ENCODE measurements around the gene SEMA6B. TPM values are rescaled to one million over a fixed set of nuclear protein-coding genes. Genes with fewer than 3 reads are reported as not detected.

SEMA6B gene
- total and polyA plus RNA-seq, 12 donors, result 3.4 to 27.9 (median 9.4) TPM

- H3K4me3 ChIP-seq, result no peak overlapping the region
- no peak overlapping the region for H3K27ac ChIP-seq
- H3K36me3 ChIP-seq, result no peaks in the 10 kb centered on the region
- peaks cover 9 to 27% (median 15%) of the 10 kb centered on the region in 9 donors for H3K4me1 ChIP-seq
- no peak for TF ChIP-seq CTCF (IDR thresholded peaks at IDR 0.05)
- intact Hi-C loops (cut with DNase I), result loop anchor here in 3 of 10 donors (10.0 kb wide), 2 partner anchors 248 to 258 kb away; partner anchors contain the start of gene SHD (in 1 of the 3)
- DNase-seq (no peak), ATAC-seq (no peak)
- H3K27me3 ChIP-seq, result no peaks in the 10 kb centered on the region
- H3K9me3 ChIP-seq, result no peaks in the 10 kb centered on the region
- 87 to 89% methylated on average over 15 of the region's 15 CpGs for WGBS, 2 donors
Measured at GRCh38 chr19:4522291-4523002, 37.0 kb downstream of the SEMA6B start.

GRCh38 chr19:4521888-4522242 is 37.6 kb downstream of the SEMA6B start:
- Histone ChIP-seq H3K4me3 (no peak overlapping the region), H3K36me3 (no peaks in the 10 kb centered on the region), H3K27me3 (no peaks in the 10 kb centered on the region), H3K9me3 (no peaks in the 10 kb centered on the region), H3K27ac (no peak overlapping the region), H3K4me1 (peaks cover 9 to 27% (median 15%) of the 10 kb centered on the region in 9 donors)
- TF ChIP-seq CTCF (IDR thresholded peaks at IDR 0.05), result no peak
- DNase-seq (no peak), ATAC-seq (no peak)
- WGBS, 2 donors, result 85 to 91% methylated on average over 5 of the region's 5 CpGs
- intact Hi-C loops (cut with DNase I), result loop anchor here in 3 of 10 donors (10.0 kb wide), 2 partner anchors 247 to 257 kb away; partner anchors contain the start of gene SHD (in 1 of the 3)

- intact Hi-C loops (cut with DNase I), result loop anchor here in 3 of 10 donors (10.0 kb wide), 2 partner anchors 247 to 257 kb away; partner anchors contain the start of gene SHD (in 1 of the 3)
- peak overlapping the region in 1 of 10 donors; percentile 93 for H3K27ac ChIP-seq
Measured at GRCh38 chr19:4521170-4521887, 38.2 kb downstream of the SEMA6B start.

More at GRCh38 chr19:4521170-4521887, 38.2 kb downstream of the SEMA6B start:
- 75 to 84% methylated on average over 11 of the region's 11 CpGs for WGBS, 2 donors
- ATAC-seq, result no peak
- H3K36me3 ChIP-seq, result peaks cover 0 to under 1% (median 0%) of the 10 kb centered on the region in 9 donors
- H3K4me1 ChIP-seq, result peaks cover 9 to 32% (median 19%) of the 10 kb centered on the region in 9 donors
- no peaks in the 10 kb centered on the region for H3K27me3 ChIP-seq
- TF ChIP-seq CTCF (IDR thresholded peaks at IDR 0.05), result no peak
- no peak overlapping the region for H3K4me3 ChIP-seq
- H3K9me3 ChIP-seq, result no peaks in the 10 kb centered on the region
- DNase-seq, result no peak

All from heart right ventricle (tissue), 16 donors.